ENCODE data around the gene GRXCR2. TPM values are rescaled to one million over a fixed set of nuclear protein-coding genes. Genes with fewer than 3 reads are reported as not detected.

The GRXCR2 gene
- total RNA-seq, 1 experiment from 2014 or later = not detected

DNA sequence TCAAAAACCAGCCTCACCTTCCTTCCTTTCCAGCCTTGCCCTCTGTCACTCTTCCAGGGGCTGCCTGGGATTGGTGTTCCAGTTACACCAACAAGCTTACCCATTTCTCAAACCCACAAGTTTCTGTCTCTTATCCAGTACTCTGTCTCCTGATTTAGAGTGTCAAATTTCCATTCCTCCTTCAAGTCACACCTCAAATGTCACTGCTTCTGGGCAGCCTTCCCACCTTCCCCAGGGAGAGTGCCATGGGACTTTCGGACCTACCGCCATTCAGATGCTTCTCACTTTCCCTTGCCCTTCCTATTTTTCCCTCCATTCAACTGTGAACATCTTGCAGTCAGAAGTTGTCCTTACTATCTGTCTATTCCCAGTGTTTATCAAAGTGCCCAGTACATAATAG is 2.0 kb upstream of the GRXCR2 start:
- Histone ChIP-seq H3K27ac (ENCODE audit: low read depth, low read length) (no peak overlapping the region), H3K9ac (ENCODE audit: low read length) (no peak overlapping the region), H3K4me3 (replicated peaks in 1 of 2; ENCODE audit: low read depth in 1 of 2, low read length in 2 of 2) (no peak overlapping the region), H4K20me1 (ENCODE audit: insufficient read depth) (no peaks in the 10 kb centered on the region), H3K4me1 (ENCODE audit: control insufficient read depth in 1 of 2, insufficient read depth in 2 of 2, low read length in 2 of 2) (no peaks in the 10 kb centered on the region), H3K27me3 (ENCODE audit: insufficient read depth, low read length) (no peaks in the 10 kb centered on the region), H3K79me2 (ENCODE audit: insufficient read depth, low read length) (no peaks in the 10 kb centered on the region), H3K36me3 (ENCODE audit: control insufficient read depth in 1 of 2, insufficient read depth in 2 of 2, low read length in 2 of 2) (no peaks in the 10 kb centered on the region), H3K9me2 (ENCODE audit: insufficient read depth) (no peaks in the 10 kb centered on the region), H3K9me3 (ENCODE audit: control insufficient read depth in 1 of 2, insufficient read depth in 1 of 2, low read depth in 1 of 2, low read length in 2 of 2) (no peaks in the 10 kb centered on the region), H2AFZ (ENCODE audit: low read depth, low read length, poor library complexity, severe bottlenecking) (no peak overlapping the region), H3K4me2 (ENCODE audit: low read length) (no peak overlapping the region)
- RAD21 ChIA-PET (ENCODE audit: low non-redundant PET in 1 of 2, low total read pairs in 2 of 2, uncharacterized antibody in 2 of 2, unreplicated experiment in 2 of 2) = no interaction called here
- DNase-seq (ENCODE audit: low read depth, low spot score) = no peak
- TF ChIP-seq JUND (IDR thresholded peaks at IDR 0.05) (no peak), TCF7L2 (IDR thresholded peaks at IDR 0.05; ENCODE audit: borderline replicate concordance, extremely low read depth, insufficient read depth, insufficient read length) (no peak), EZH2phosphoT487 (IDR thresholded peaks at IDR 0.05; ENCODE audit: borderline replicate concordance) (no peak), SP1 (IDR thresholded peaks at IDR 0.05; ENCODE audit: low read depth) (no peak), POLR2AphosphoS5 (IDR thresholded peaks at IDR 0.05; ENCODE audit: low read depth, low read length) (no peak), ELF1 (IDR thresholded peaks at IDR 0.05; ENCODE audit: borderline replicate concordance, low read depth) (no peak), EGR1 (IDR thresholded peaks at IDR 0.05; ENCODE audit: low read depth) (no peak), SRF (IDR thresholded peaks at IDR 0.05; ENCODE audit: low read depth) (no peak), ZNF274 (IDR thresholded peaks at IDR 0.05; ENCODE audit: low read depth, low read length) (no peak), FOSL1 (IDR thresholded peaks at IDR 0.05; ENCODE audit: low read depth) (no peak), ZFX (IDR thresholded peaks at IDR 0.05) (no peak), CBX3 (IDR thresholded peaks at IDR 0.05; ENCODE audit: low read depth) (no peak)
- TF ChIP-seq, protein P1, sequence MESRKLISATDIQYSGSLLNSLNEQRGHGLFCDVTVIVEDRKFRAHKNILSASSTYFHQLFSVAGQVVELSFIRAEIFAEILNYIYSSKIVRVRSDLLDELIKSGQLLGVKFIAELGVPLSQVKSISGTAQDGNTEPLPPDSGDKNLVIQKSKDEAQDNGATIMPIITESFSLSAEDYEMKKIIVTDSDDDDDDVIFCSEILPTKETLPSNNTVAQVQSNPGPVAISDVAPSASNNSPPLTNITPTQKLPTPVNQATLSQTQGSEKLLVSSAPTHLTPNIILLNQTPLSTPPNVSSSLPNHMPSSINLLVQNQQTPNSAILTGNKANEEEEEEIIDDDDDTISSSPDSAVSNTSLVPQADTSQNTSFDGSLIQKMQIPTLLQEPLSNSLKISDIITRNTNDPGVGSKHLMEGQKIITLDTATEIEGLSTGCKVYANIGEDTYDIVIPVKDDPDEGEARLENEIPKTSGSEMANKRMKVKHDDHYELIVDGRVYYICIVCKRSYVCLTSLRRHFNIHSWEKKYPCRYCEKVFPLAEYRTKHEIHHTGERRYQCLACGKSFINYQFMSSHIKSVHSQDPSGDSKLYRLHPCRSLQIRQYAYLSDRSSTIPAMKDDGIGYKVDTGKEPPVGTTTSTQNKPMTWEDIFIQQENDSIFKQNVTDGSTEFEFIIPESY (IDR thresholded peaks at IDR 0.05; ENCODE audit: extremely low read depth, insufficient replicate concordance, low read length) = no peak
- TF ChIP-seq, protein P2, sequence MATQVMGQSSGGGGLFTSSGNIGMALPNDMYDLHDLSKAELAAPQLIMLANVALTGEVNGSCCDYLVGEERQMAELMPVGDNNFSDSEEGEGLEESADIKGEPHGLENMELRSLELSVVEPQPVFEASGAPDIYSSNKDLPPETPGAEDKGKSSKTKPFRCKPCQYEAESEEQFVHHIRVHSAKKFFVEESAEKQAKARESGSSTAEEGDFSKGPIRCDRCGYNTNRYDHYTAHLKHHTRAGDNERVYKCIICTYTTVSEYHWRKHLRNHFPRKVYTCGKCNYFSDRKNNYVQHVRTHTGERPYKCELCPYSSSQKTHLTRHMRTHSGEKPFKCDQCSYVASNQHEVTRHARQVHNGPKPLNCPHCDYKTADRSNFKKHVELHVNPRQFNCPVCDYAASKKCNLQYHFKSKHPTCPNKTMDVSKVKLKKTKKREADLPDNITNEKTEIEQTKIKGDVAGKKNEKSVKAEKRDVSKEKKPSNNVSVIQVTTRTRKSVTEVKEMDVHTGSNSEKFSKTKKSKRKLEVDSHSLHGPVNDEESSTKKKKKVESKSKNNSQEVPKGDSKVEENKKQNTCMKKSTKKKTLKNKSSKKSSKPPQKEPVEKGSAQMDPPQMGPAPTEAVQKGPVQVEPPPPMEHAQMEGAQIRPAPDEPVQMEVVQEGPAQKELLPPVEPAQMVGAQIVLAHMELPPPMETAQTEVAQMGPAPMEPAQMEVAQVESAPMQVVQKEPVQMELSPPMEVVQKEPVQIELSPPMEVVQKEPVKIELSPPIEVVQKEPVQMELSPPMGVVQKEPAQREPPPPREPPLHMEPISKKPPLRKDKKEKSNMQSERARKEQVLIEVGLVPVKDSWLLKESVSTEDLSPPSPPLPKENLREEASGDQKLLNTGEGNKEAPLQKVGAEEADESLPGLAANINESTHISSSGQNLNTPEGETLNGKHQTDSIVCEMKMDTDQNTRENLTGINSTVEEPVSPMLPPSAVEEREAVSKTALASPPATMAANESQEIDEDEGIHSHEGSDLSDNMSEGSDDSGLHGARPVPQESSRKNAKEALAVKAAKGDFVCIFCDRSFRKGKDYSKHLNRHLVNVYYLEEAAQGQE (IDR thresholded peaks at IDR 0.05; ENCODE audit: low read depth) = no peak
- TF ChIP-seq, protein P3, sequence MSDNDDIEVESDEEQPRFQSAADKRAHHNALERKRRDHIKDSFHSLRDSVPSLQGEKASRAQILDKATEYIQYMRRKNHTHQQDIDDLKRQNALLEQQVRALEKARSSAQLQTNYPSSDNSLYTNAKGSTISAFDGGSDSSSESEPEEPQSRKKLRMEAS (IDR thresholded peaks at IDR 0.05) = no peak
- TF ChIP-seq, protein P4, sequence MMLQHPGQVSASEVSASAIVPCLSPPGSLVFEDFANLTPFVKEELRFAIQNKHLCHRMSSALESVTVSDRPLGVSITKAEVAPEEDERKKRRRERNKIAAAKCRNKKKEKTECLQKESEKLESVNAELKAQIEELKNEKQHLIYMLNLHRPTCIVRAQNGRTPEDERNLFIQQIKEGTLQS (IDR thresholded peaks at IDR 0.05) = no peak
- POLR2A ChIA-PET = no interaction called here
- ATAC-seq = no peak
- CTCF ChIA-PET = no interaction called here
- intact Hi-C loops (cut with micrococcal nuclease) = no loop called here
- BruUV-seq (replicated peaks) = no TSS peak

Data from HCT116 (cell line).